ENCODE results near the gene SEZ6.

SEZ6 gene

GRCh38 chr17:28953444-28954118 lies 52.3 kb downstream of the SEZ6 start:
- Mint-ChIP-seq H3K9me3 (no peaks in the 10 kb centered on the region), H3K27me3 (ENCODE audit: low read depth) (no peaks in the 10 kb centered on the region), H3K36me3 (ENCODE audit: low read depth) (no peaks in the 10 kb centered on the region), H3K4me1 (no peaks in the 10 kb centered on the region), H3K4me3 (peak overlapping the region; percentile 52 to 75 (median 66)), H3K27ac (peak overlapping the region in 2 of 3 experiments; percentile 40 to 50)
- TF ChIP-seq CTCF (IDR thresholded peaks at IDR 0.05; ENCODE audit: unreplicated experiment in 3 of 3) = peak; percentile 77 to 91 (median 86)

GRCh38 chr17:28951991-28952975 lies 53.5 kb downstream of the SEZ6 start:
- H3K27me3 Mint-ChIP-seq (ENCODE audit: low read depth) = no peaks in the 10 kb centered on the region
- H3K9me3 Mint-ChIP-seq = no peaks in the 10 kb centered on the region
- H3K4me1 Mint-ChIP-seq = peaks cover 9% of the 10 kb centered on the region
- peaks cover 9% of the 10 kb centered on the region for H3K36me3 Mint-ChIP-seq (ENCODE audit: low read depth)
- H3K4me3 Mint-ChIP-seq = no peak overlapping the region
- TF ChIP-seq CTCF (IDR thresholded peaks at IDR 0.05; ENCODE audit: unreplicated experiment in 3 of 3) = no peak
- H3K27ac Mint-ChIP-seq = no peak overlapping the region

GRCh38 chr17:28951428-28951990 lies 54.3 kb downstream of the SEZ6 start, which contains the start of gene PHF12:
TSS of gene PHF12 (minus strand) at chr17:28951518. CDS start at chr17:28950960, 558 bp downstream.
- peaks cover 10% of the 10 kb centered on the region for H3K4me1 Mint-ChIP-seq
- no peaks in the 10 kb centered on the region for H3K9me3 Mint-ChIP-seq
- H3K27me3 Mint-ChIP-seq (ENCODE audit: low read depth) = no peaks in the 10 kb centered on the region
- H3K27ac Mint-ChIP-seq = peak within 1 kb of the TSS; percentile 96 to 100 (median 99)
- H3K4me3 Mint-ChIP-seq = peak within 1 kb of the TSS; percentile 96 to 98 (median 98)
- TF ChIP-seq CTCF (IDR thresholded peaks at IDR 0.05; ENCODE audit: unreplicated experiment in 3 of 3) = no peak
- peaks cover 9% of the 10 kb centered on the region for H3K36me3 Mint-ChIP-seq (ENCODE audit: low read depth)

- Mint-ChIP-seq H3K4me3 (peak overlapping the region; percentile 96 to 98 (median 98)), H3K27ac (peak overlapping the region; percentile 96 to 100 (median 99)), H3K9me3 (no peaks in the 10 kb centered on the region)
Observed at GRCh38 chr17:28950752-28951427, 54.9 kb downstream of the SEZ6 start.

More at GRCh38 chr17:28950752-28951427, 54.9 kb downstream of the SEZ6 start:
- TF ChIP-seq CTCF (IDR thresholded peaks at IDR 0.05; ENCODE audit: unreplicated experiment in 3 of 3) = no peak
- no peaks in the 10 kb centered on the region for H3K27me3 Mint-ChIP-seq (ENCODE audit: low read depth)
- H3K36me3 Mint-ChIP-seq (ENCODE audit: low read depth) = peaks cover 15% of the 10 kb centered on the region
- peaks cover 16% of the 10 kb centered on the region for H3K4me1 Mint-ChIP-seq
